GM23248 (cell line): Measurements from ENCODE around the gene C5orf63. TPM values are rescaled to one million over a fixed set of nuclear protein-coding genes. Genes with fewer than 3 reads are reported as not detected.
A peak's percentile ranks its signal among the peaks of the same experiment; 100 is the strongest.

Source experiments
- DNase-seq: peaks from one replicate; pipeline ENCODE4 v3.0.0-alpha.2; 2015
- H2AFZ ChIP-seq: fragments of 200-600 bp; sonication (generic); 2 replicates; pipeline ENCODE4 v1.6.1; 2016; ENCODE audit warnings: antibody characterized with exemption
- H3F3A ChIP-seq: fragments of 200-600 bp; sonication (generic); 2 replicates; pipeline ENCODE4 v1.6.1; 2016; ENCODE audit warnings: mild to moderate bottlenecking, antibody characterized with exemption, mixed run types; ENCODE audit not compliant: insufficient read depth
- H3K27ac ChIP-seq: fragments of 200-600 bp; sonication (generic); 2 replicates; pipeline ENCODE4 v1.5.1; 2016; ENCODE audit warnings: mild to moderate bottlenecking
- H3K27me3 ChIP-seq: fragments of 200-600 bp; sonication (generic); replicated peaks from 2 replicates; pipeline ENCODE4 v1.6.1; 2016; ENCODE audit warnings: mild to moderate bottlenecking; ENCODE audit not compliant: insufficient read depth
- H3K36me3 ChIP-seq: fragments of 200-600 bp; sonication (generic); 2 replicates; pipeline ENCODE4 v1.6.1; 2016; ENCODE audit warnings: low read depth, mild to moderate bottlenecking
- H3K4me1 ChIP-seq: fragments of 200-600 bp; sonication (generic); 2 replicates; pipeline ENCODE4 v1.6.1; 2016; ENCODE audit warnings: mild to moderate bottlenecking; ENCODE audit not compliant: insufficient read depth
- H3K4me2 ChIP-seq: fragments of 200-600 bp; sonication (generic); one replicate; pipeline ENCODE4 v1.6.1; 2016; ENCODE audit warnings: mild to moderate bottlenecking; ENCODE audit not compliant: unreplicated experiment
- H3K4me3 ChIP-seq: fragments of 200-600 bp; sonication (generic); 2 replicates; pipeline ENCODE4 v1.5.1; 2016; ENCODE audit warnings: mild to moderate bottlenecking
- H3K79me2 ChIP-seq: fragments of 200-600 bp; sonication (generic); 2 replicates; pipeline ENCODE4 v1.6.1; 2016; ENCODE audit warnings: mild to moderate bottlenecking; ENCODE audit not compliant: insufficient read depth
- H3K9ac ChIP-seq: fragments of 200-600 bp; sonication (generic); 2 replicates; pipeline ENCODE4 v1.6.1; 2016; ENCODE audit warnings: mild to moderate bottlenecking
- H3K9me2 ChIP-seq: fragments of 200-600 bp; sonication (generic); 2 replicates; pipeline ENCODE4 v1.6.1; 2016; ENCODE audit warnings: mixed run types, mild to moderate bottlenecking, moderate library complexity; ENCODE audit not compliant: insufficient read depth
- H3K9me3 ChIP-seq: fragments of 200-600 bp; sonication (generic); one replicate; pipeline ENCODE4 v1.6.1; 2017; ENCODE audit warnings: low read depth
- H4K20me1 ChIP-seq: fragments of 200-600 bp; sonication (generic); 2 replicates; pipeline ENCODE4 v1.6.0; 2016; ENCODE audit not compliant: insufficient read depth
- EZH2 ChIP-seq: fragments of 200-600 bp; sonication (generic); IDR thresholded peaks from 2 replicates; pipeline ENCODE4 v1.6.1; 2018; ENCODE audit warnings: antibody characterized with exemption, mild to moderate bottlenecking; ENCODE audit not compliant: insufficient read depth, poor library complexity, severe bottlenecking
- EZH2phosphoT487 ChIP-seq: fragments of 200-600 bp; sonication (generic); IDR thresholded peaks from 2 replicates; pipeline ENCODE4 v1.6.1; 2018; ENCODE audit warnings: antibody characterized with exemption, moderate library complexity, mild to moderate bottlenecking, low read depth; ENCODE audit not compliant: insufficient read depth
- WGBS, 2 experiments: methylation state at CpG; one replicate each; pipeline ENCODE4 v1.1.6; 2015 to 2017; ENCODE audit warnings: low lambda C conversion rate in 2 of 2, low coverage in 1 of 2; ENCODE audit errors: missing lambda C conversion rate in 2 of 2; 5-methylcytosine and 5-hydroxymethylcytosine counted together
- in situ Hi-C: fragments of 300-500 bp; cut with MboI; formaldehyde crosslinking; loops from 2 replicates; pipeline ENCODE4 v1.15.0; 2020
- polyA plus RNA-seq: library from polyadenylated mRNA; unstranded; fragments of >200 nt; fragmentation: Nextera tagmentation; extraction: Ambion mirVana; gene quantifications from 2 replicates; pipeline ENCODE4 v1.2.1, GENCODE V29; 2016
- total RNA-seq: library from RNA; depleted of rRNA; stranded (reverse); fragments of >200 nt; shearing (Covaris generic); gene quantifications from 2 replicates; pipeline ENCODE4 v1.2.3, GENCODE V29; 2014

The C5orf63 gene
- total and polyA plus RNA-seq, 2 experiments from 2014 or later = 0.97 to 7.2 TPM

DNA sequence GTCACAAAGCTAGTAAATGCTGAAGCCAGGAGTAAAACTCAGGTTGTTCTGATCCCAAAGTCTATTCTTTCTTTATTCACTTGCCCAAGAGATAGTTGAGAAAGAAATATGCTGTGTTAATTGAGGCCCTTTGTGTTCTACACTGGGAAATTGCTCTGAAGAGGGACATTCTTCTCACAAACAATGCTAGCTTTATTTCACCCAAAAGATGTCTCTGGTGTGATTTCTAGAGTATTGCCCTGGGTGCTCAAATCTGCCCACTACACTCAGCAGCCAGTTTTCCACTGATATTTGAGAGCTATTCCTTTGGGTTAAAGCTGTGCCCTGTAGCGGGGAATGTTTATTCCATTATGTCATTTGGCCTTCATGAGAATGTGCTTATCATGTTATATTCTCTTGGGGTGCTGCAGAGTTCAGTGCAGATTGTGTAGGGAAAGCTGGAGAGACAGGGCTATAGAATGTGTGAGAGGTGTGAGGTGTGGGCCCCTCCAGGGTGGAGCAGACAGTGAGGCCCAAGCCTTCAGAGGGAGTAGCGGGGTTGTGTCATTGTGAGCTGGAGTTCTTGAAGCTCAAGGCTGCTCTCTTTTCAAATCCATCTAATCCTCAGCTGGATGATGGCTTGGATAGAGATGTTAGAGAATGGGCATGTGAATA is 21.0 kb upstream of the C5orf63 start:
- H3K27ac ChIP-seq = no peak overlapping the region
- peaks cover under 1% of the 10 kb centered on the region; the same call in 1 of the 2 replicates for H3K4me1 ChIP-seq
- H3K9ac ChIP-seq = no peak overlapping the region
- H3K36me3 ChIP-seq = no peaks in the 10 kb centered on the region
- no peaks in the 10 kb centered on the region for H3K9me2 ChIP-seq
- H3K4me2 ChIP-seq = no peak overlapping the region
- 96 to 100% methylated on average over 2 of the region's 2 CpGs for WGBS, 2 experiments
- no peak overlapping the region for H3K4me3 ChIP-seq
- H3K27me3 ChIP-seq = no peaks in the 10 kb centered on the region
- in situ Hi-C loops = no loop called here
- DNase-seq = no peak
- H3K9me3 ChIP-seq = no peaks in the 10 kb centered on the region
- H2AFZ ChIP-seq = no peak overlapping the region
- H3K79me2 ChIP-seq = no peaks in the 10 kb centered on the region
- H4K20me1 ChIP-seq = no peaks in the 10 kb centered on the region
- peaks cover 8% of the 10 kb centered on the region; the same call in 1 of the 2 replicates for H3F3A ChIP-seq
- TF ChIP-seq EZH2phosphoT487 (no peak), EZH2 (no peak)

- Histone ChIP-seq H3K27ac (no peak overlapping the region), H3K4me1 (peaks cover 15% of the 10 kb centered on the region), H3K27me3 (no peaks in the 10 kb centered on the region), H4K20me1 (no peaks in the 10 kb centered on the region), H3K36me3 (no peaks in the 10 kb centered on the region), H3K4me2 (no peak overlapping the region), H3K4me3 (no peak overlapping the region), H3K9me2 (no peaks in the 10 kb centered on the region), H3K79me2 (no peaks in the 10 kb centered on the region), H3K9me3 (no peaks in the 10 kb centered on the region), H3F3A (peaks cover 11% of the 10 kb centered on the region; the same call in 1 of the 2 replicates), H2AFZ (peak overlapping the region; percentile 23; the same call in 1 of the 2 replicates), H3K9ac (no peak overlapping the region)
- WGBS, 2 experiments = 55 to 56% methylated on average over 3 of the region's 3 CpGs
- peak; percentile 60 for DNase-seq
- in situ Hi-C loops = no loop called here
- TF ChIP-seq EZH2 (no peak), EZH2phosphoT487 (no peak)
Observed at GRCh38 chr5:127092690-127093089, 19.4 kb upstream of the C5orf63 start.

DNA sequence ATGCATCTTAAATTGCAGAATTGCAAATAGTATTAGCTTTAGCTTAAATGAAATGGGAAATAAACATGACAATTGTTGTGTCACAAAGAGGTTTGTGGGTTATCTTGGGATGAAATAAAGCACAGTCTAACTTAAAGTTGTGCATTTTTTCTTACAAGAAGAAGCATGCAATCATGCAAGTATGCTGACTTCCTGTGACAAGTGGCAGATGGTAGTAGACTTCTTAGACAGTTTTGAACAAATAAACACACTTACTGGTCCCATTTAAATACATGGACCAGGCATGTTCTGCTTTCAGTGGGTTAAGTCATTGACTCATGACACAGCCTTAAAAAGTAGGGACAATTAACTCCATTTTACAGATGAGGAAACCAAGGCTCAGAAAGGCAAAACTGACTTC is 15.9 kb upstream of the C5orf63 start:
- Histone ChIP-seq H3K9me3 (no peaks in the 10 kb centered on the region), H3K4me3 (no peak overlapping the region), H3K9ac (no peak overlapping the region), H3K36me3 (no peaks in the 10 kb centered on the region), H3F3A (peaks cover 12% of the 10 kb centered on the region; the same call in 1 of the 2 replicates), H3K4me2 (peak overlapping the region; percentile 33), H3K9me2 (no peaks in the 10 kb centered on the region), H2AFZ (no peak overlapping the region), H3K27me3 (no peaks in the 10 kb centered on the region), H4K20me1 (no peaks in the 10 kb centered on the region), H3K4me1 (peaks cover 17% of the 10 kb centered on the region), H3K79me2 (no peaks in the 10 kb centered on the region), H3K27ac (no peak overlapping the region)
- no peak for TF ChIP-seq EZH2phosphoT487
- no peak for TF ChIP-seq EZH2
- in situ Hi-C loops = no loop called here
- peak; percentile 9 for DNase-seq

- no peaks in the 10 kb centered on the region for H3K79me2 ChIP-seq
- H3F3A ChIP-seq = peaks cover 12% of the 10 kb centered on the region; the same call in 1 of the 2 replicates
- peaks cover 17% of the 10 kb centered on the region for H3K4me1 ChIP-seq
- H2AFZ ChIP-seq = peak overlapping the region; percentile 8; the same call in 1 of the 2 replicates
- in situ Hi-C loops = no loop called here
- no peaks in the 10 kb centered on the region for H4K20me1 ChIP-seq
- H3K36me3 ChIP-seq = no peaks in the 10 kb centered on the region
- H3K4me3 ChIP-seq = no peak overlapping the region
- no peaks in the 10 kb centered on the region for H3K9me3 ChIP-seq
- peak overlapping the region; percentile 33 for H3K4me2 ChIP-seq
- TF ChIP-seq EZH2phosphoT487 (no peak), EZH2 (no peak)
- H3K27me3 ChIP-seq = no peaks in the 10 kb centered on the region
- H3K27ac ChIP-seq = peak overlapping the region; percentile 46
- H3K9me2 ChIP-seq = no peaks in the 10 kb centered on the region
- peak; percentile 97 for DNase-seq
- 0% methylated on average over 1 of the region's 1 CpG for WGBS, 2 experiments
- H3K9ac ChIP-seq = no peak overlapping the region
Observed at GRCh38 chr5:127088251-127088650, 14.9 kb upstream of the C5orf63 start.

GRCh38 chr5:127086589-127086988 is 13.3 kb upstream of the C5orf63 start:
- in situ Hi-C loops = no loop called here
- H4K20me1 ChIP-seq = no peaks in the 10 kb centered on the region
- 74 to 92% methylated on average over 2 of the region's 2 CpGs for WGBS, 2 experiments
- no peaks in the 10 kb centered on the region for H3K27me3 ChIP-seq
- no peaks in the 10 kb centered on the region for H3K9me2 ChIP-seq
- H3K4me1 ChIP-seq = peaks cover 17% of the 10 kb centered on the region
- no peaks in the 10 kb centered on the region for H3K79me2 ChIP-seq
- peaks cover 4% of the 10 kb centered on the region; the same call in 1 of the 2 replicates for H3F3A ChIP-seq
- H3K27ac ChIP-seq = no peak overlapping the region
- no peak overlapping the region for H2AFZ ChIP-seq
- no peak for TF ChIP-seq EZH2
- TF ChIP-seq EZH2phosphoT487 = no peak
- no peak overlapping the region for H3K4me3 ChIP-seq
- H3K9ac ChIP-seq = no peak overlapping the region
- H3K9me3 ChIP-seq = no peaks in the 10 kb centered on the region
- no peak for DNase-seq
- H3K4me2 ChIP-seq = no peak overlapping the region
- H3K36me3 ChIP-seq = no peaks in the 10 kb centered on the region
